Stimulated activated CD4-positive, alpha-beta T cell treated with anti-CD3 and anti-CD28 coated beads, Interleukin-1b, Interleukin-23, amount 100 ng/mL, for 1 hour (primary cell): ENCODE data around the gene TOMM40.
A peak's percentile ranks its signal among the peaks of the same experiment; 100 is the strongest.

Source experiments
- DNase-seq, 2 donors: peaks; one replicate each; pipeline ENCODE4 v3.0.0-alpha.2; 2020; ENCODE audit warnings: low read depth in 2 of 2

Gene TOMM40

DNA sequence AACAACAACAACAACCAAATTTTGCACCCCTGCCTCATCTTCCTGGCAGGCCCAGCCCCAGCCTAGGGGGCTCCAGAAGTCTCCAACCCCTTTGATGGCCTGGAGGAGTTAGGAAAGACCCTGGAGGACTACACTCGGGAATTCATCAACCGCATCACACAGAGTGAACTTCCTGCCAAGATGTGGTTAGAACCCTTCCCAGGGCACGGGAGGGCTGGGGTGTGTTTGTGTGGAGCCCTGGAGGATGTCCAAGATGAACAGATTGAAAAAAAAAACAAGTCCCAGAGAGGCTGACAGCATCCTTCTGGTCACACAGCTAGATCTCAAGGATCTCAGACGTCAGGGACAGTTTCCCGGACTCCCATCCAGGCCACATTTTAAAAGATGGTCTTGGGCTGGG, 36.7 kb downstream of the TOMM40 start:
- no peak for DNase-seq

DNA sequence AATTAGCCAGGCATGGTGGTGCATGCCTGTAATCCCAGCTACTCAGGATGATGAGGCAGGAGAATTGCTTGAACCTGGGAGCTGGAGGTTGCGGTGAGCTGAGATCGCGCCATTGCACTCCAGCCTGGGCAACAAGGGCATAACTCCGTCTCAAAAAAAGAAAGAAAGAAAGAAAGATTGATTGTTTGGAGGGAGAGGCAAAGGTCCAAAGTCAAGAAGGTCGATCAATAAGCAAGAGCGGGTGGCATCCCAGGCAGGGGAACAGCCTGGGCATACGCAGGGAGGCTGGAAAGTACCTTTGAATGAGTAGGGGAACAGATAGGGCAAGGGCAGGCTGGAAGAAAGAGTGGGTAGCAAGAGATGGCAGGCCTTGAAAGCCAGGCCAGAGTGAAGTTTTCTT, 39.0 kb downstream of the TOMM40 start:
- no peak for DNase-seq

DNA sequence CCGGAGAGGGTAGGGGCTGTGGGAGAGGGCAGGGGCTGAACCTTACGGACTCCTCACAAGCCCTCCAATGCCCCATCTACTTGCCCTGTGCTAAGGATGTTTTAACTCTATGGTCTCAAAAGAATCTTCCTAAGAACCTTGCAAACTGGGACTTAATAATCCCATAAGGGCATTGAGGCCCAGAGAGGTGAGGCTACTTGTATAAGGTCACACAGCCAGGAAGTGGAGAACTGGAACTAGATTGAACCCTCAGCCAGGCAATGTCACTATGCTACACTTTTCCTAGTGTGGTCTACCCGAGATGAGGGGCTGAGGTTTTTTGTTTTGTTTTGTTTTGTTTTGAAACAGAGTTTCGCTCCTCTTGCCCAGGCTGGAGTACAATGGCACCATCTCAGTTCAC, 40.5 kb downstream of the TOMM40 start:
- no peak for DNase-seq

DNA sequence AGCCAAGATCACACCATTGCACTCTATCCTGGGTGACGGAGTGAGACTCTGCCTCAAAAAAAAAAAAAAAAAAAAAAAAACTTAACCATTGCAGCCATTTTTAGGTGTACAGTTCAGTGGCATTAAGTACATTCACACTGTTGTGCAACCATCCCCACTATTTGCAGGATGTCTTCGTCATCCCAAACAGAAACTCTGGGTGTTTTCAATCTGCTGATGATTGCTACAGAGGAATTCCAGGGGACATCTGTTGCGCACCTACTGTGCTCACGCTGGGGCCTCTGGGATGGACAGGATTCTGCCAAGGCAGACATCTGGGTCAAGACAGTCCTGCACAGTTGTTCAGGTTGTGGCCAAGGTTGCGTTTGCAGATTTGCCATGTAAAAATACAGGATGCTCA, 48.6 kb downstream of the TOMM40 start:
- no peak for DNase-seq

DNA sequence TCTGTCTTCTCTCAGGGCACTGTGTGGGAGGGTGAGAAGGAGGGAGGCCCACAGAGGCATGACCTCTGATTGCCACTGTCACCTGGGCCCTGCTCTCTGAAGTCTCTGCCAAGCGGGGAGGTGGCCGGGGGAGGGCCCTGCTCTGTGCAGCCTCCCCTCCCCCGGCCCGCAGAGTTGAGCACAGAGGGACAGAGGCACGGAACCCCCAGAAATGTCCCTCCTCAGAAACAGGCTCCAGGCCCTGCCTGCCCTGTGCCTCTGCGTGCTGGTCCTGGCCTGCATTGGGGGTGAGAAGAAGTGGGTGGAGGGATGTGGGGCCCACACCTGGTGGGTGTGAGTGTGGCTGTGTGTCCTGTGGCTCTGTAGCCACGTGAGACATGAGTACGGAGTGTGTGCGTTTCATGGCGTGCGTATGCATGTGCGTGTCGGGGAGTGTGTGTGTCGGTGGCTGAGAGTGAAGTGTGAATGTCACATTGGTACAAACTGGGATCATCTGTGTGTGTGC, 51.1 kb downstream of the TOMM40 start, which contains the start of gene APOC4:
Gene APOC4 (plus strand): TSS at position 171 of the 505 bp plus-strand sequence. CDS start 41 bp downstream, at position 212.
- no peak for DNase-seq

DNA sequence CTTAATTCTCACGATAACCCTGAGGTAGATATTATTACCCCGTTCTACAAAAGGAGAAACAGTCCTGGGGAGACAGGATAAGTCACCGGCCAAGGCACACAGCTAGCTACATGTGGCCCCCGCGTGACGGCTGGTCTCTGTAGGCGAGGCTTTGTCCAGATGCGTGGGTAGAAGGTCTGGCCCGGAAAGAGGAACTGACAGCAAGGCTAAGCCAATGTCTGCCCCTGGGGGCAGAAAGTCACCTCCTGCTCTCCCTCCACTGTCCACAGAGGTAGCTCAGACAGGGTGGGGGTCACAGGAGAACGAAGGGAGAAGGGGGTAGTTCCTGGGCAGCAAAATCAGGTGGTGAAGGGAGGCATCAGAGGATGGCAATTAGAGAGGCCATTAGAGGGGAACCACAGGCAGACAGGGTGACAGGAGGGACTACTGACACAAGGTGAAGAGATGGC, 52.8 kb downstream of the TOMM40 start:
- no peak for DNase-seq

DNA sequence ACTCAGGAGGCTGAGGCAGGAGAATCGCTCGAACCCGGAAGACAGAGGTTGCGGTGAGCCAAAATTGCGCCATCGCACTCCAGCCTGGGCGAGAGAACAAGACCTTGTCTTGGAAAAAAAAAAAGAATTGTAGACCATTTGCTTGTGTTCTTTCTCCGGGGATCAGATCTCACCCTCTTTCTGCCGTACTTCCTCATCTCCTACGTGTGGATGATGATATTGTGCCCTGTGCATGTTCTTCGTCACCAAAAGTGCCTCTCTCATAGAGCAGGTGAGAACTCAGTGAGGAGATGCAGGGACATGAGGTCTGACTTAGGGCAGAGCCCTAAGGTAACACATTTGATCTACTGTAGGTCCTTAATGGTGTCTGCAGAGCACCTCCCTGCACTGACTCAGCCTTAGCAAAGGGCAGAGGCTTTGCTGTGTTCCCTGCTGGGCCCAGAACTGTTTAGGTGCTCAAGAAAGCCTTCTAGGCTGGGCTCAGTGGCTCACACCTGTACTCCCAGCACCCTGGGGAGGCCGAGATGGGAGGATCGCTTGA, 56.1 kb downstream of the TOMM40 start:
- no peak for DNase-seq

DNA sequence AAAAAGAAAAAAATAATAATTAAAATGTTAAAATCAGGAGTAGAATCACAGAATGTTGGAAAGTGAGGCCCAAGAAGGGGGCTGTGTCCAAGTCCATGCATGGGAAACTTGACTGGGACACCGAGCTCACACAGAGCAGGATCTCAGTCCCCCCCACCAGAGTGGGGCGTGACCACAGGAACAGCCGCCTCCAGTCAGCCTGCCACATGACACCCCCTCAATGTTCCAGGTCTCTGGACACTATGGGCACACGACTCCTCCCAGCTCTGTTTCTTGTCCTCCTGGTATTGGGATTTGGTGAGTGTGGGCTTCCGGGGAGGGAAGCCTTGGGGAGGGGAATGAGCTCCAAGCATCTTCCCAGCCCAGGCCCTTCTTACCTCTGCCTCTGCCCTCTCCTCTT, 57.2 kb downstream of the TOMM40 start:
- no peak for DNase-seq

DNA sequence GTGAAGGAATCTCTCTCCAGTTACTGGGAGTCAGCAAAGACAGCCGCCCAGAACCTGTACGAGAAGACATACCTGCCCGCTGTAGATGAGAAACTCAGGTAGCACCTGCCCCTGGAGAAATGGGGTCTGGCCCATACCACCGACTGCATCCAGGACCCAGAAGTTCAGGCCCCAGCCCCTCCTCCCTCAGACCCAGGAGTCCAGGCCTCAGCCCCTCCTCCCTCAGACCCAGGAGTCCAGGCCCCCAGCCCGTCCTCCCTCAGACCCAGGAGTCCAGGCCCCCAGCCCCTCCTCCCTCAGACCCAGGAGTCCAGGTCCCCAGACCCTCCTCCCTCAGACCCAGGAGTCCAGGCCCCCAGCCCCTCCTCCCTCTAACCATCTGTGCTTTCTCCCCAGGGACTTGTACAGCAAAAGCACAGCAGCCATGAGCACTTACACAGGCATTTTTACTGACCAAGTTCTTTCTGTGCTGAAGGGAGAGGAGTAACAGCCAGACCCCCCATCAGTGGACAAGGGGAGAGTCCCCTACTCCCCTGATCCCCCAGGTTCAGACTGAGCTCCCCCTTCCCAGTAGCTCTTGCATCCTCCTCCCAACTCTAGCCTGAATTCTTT, 57.8 kb downstream of the TOMM40 start:
- no peak for DNase-seq

DNA sequence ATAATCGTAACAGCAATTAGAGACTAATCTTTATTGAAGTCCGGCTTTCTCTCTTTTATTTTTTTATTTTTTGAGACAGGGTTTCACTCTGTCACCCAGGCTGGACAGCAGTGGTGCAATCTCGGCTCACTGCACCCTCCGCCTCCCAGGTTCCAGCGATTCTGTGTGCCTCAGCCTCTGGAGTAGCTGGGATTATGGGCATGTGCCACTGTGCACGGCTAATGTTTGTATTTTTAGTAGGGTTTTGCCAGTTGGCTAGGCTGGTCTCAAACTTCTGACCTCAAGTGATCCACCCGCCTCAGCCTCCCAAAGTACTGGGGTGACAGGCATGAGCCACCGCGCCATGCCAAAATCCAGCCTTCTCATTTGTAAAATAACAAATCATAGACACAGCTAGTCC, 58.5 kb downstream of the TOMM40 start:
- DNase-seq = no peak

DNA sequence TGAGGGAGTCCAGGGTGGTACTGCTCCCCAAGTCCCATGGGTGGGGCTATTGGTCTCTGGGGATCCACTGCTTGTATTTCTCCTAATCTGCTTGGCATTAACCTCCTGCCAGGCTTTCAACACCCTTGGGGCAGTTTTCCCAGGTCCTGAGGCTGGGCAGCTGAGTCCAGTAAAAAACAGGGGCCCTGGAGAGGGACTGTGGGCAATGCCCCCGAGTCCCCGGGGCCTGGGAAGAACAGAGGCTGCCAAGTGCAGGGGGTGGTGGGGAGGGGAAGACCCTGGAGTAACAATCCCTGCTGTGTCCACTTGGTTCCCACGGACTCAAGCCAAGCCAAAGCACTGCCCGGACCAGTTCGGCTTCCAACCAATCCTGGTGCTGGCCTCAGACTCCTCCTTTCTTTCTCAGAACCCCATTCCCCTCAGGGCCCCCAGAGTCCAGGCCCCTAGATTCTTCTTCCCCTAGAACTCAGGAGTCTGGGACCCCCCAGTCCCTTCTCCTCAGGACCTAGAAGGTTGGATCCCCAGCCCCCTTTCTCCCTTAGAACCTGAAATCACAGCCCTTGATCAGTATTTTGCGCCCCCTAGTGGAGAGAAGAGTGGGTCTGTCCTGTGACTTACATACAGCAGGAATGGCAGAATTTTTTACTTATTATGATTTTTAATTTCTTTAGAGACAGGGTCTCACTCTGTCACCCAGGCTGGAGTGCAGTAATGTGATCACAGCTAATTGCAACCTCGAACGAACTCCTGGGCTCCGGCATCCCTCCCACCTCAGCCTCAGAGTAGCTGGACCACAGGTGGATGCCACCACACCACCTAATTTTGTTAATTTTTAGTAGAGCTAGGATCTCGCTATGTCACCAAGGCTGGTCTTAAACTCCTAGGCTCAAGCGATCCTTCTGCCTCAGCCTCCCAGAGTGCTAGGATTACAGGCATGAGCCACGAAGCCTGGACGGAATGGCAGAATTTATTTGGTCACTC, 60.4 kb downstream of the TOMM40 start:
- peak; percentile 21 to 27 for DNase-seq
